Fibroblast of lung (primary cell): ENCODE results near the gene DGKQ.

Source experiments
- CTCF ChIP-seq, 2 donors: IDR thresholded peaks in 1 of 2; conservative IDR thresholded peaks in 1 of 2; 1 replicate in 1 of 2; 2 replicates in 1 of 2; pipeline ENCODE4 v1.5.1; 2011 to 2012; ENCODE audit warnings: low read length in 2 of 2, control low read depth in 1 of 2, inconsistent platforms in 1 of 2, low read depth in 1 of 2, mild to moderate bottlenecking in 1 of 2
- EZH2 ChIP-seq: IDR thresholded peaks from 2 replicates; pipeline ENCODE4 v1.5.1; 2012; ENCODE audit warnings: low read length, control low read depth, mild to moderate bottlenecking; ENCODE audit errors: missing control alignments

GRCh38 chr4:911871-912490 is 61.4 kb downstream of the DGKQ start:
- no peak for TF ChIP-seq CTCF (conservative IDR thresholded peaks at IDR 0.05 in 1 of 2, IDR thresholded peaks at IDR 0.05 in 1 of 2; ENCODE audit: low read depth in 1 of 2, low read length in 2 of 2)
- TF ChIP-seq EZH2: no peak
